ENCODE results near the gene DMD.
"Not testable (repeated sequence)": the region's sequence is repeated elsewhere in the genome, so short reads cannot be mapped to it uniquely, and the experiment has no call there.

The DMD gene

DNA sequence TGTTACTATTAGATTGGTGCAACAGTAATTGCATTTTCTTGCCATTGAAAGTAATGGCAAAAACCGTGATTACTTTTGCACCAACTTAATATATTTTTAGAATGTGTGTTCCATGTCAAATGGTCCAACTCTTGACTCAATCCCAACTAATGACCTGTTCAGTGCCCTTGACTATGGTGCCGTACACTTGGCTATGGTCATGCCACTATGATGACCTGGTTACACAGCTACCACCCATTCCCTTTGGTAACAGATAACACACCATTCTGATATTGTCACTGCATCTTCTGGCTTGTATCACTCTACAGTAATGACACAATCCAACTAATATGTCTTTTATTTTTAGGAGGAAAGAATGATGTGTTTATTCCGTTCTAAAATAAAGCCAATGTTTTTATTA lies 469.4 kb downstream of the DMD start:
- no peak for DNase-seq (ENCODE audit: low spot score)
- no peak overlapping the region for H3K4me3 ChIP-seq
- TF ChIP-seq, protein P1, sequence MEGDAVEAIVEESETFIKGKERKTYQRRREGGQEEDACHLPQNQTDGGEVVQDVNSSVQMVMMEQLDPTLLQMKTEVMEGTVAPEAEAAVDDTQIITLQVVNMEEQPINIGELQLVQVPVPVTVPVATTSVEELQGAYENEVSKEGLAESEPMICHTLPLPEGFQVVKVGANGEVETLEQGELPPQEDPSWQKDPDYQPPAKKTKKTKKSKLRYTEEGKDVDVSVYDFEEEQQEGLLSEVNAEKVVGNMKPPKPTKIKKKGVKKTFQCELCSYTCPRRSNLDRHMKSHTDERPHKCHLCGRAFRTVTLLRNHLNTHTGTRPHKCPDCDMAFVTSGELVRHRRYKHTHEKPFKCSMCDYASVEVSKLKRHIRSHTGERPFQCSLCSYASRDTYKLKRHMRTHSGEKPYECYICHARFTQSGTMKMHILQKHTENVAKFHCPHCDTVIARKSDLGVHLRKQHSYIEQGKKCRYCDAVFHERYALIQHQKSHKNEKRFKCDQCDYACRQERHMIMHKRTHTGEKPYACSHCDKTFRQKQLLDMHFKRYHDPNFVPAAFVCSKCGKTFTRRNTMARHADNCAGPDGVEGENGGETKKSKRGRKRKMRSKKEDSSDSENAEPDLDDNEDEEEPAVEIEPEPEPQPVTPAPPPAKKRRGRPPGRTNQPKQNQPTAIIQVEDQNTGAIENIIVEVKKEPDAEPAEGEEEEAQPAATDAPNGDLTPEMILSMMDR (IDR thresholded peaks at IDR 0.05): no peak
- H3K27ac ChIP-seq: no peak overlapping the region

DNA sequence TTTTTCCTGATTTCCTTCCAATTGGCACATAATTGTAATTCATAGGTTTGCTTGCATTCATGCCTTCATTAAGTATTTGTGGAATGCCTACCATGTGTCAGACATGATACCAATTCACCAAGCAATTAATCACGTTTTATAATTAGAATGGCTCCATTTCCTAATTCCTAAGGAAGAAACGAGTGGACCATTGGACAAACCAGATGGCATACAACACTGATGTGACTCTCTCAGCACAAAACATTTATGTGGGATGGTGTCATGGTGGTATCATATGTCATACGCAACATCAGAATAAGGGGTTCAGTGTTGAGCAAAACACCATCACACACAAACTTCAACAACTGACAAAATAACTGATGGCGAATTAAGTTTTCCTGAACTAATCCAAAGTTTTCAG lies 502.8 kb downstream of the DMD start:
- no peak for DNase-seq (ENCODE audit: low spot score)
- no peak overlapping the region for H3K4me3 ChIP-seq
- TF ChIP-seq, protein P1 (IDR thresholded peaks at IDR 0.05): no peak
- no peak overlapping the region for H3K27ac ChIP-seq

DNA sequence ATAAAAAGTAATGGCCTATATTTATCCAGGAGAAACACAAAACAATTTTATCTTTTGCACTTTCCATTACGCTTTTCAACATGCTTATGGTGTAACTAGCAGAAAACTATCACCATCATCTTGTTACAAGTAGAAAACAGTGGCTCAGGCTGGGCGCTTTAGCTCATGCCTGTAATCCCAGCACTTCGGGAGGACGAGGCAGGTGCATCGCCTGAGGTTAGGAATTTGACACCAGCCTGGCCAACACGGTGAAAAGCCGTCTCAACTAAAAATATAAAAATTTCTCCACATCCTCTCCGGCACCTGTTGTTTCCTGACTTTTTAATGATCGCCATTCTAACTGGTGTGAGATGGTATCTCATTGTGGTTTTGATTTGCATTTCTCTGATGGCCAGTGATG lies 506.0 kb downstream of the DMD start:
- H3K27ac ChIP-seq; DNase-seq (ENCODE audit: low spot score); H3K4me3 ChIP-seq: not testable (repeated sequence)

DNA sequence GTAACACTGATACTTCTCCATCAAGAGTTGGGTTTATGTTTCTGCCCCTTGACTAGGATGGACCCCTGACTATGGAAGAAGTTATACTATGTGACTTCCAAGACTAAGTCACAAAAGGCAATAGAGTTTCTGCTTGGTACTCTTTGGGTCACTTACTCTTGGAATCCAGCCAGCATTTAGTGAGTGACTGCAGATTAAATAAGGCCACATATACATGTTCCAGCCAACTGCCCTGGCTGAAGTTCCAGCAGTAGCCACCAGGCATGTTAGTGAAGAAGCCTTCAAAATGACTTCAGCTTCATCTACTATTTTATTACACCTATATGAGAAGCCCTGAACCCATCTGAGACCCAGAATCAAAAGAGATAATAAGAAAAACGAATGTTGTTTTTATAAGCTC lies 524.0 kb downstream of the DMD start:
- Histone ChIP-seq H3K4me3 (no peak overlapping the region), H3K27ac (no peak overlapping the region)
- TF ChIP-seq, protein P1 (IDR thresholded peaks at IDR 0.05): no peak
- no peak for DNase-seq (ENCODE audit: low spot score)

DNA sequence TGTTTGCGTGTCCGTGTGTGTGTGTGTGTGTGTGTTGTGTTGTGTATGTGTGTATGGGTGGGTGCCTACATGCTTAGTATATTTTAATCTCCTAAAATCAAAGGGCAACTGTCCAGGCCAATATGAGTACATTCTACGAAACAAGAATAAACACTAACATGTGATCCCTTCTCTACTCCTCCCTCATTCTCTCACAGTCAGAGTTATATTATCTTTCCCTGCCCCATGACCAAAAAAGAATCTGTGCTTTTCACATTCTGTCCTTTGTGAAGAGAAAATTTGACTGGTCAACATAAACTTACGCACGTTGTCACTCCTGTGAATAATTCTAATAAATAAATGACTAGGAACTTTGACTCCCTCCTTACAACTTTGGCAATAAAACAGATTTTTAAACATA lies 532.9 kb downstream of the DMD start:
- DNase-seq (ENCODE audit: low spot score): no peak
- TF ChIP-seq, protein P1 (IDR thresholded peaks at IDR 0.05): no peak
- no peak overlapping the region for H3K4me3 ChIP-seq
- no peak overlapping the region for H3K27ac ChIP-seq

DNA sequence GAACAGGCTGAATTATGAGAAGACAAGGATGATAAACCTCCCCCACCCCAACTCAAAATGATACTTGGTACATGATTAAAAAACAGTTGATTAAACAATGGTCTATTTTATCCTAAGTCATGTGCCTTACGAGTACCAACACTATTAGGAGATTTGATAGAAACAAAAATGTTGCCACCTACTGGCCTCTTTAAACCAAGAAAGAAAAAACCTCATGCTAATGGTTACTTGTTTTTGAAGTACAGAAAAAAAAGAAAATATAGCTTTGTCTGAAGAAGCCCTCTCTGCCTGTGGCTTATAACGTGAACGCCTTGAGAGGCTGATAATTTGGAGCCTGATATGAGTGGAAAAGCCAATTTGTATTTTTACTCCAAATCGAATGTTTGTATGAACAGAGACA lies 538.2 kb downstream of the DMD start:
- no peak for DNase-seq (ENCODE audit: low spot score)
- TF ChIP-seq, protein P1 (IDR thresholded peaks at IDR 0.05): no peak
- H3K4me3 ChIP-seq: no peak overlapping the region
- no peak overlapping the region for H3K27ac ChIP-seq

DNA sequence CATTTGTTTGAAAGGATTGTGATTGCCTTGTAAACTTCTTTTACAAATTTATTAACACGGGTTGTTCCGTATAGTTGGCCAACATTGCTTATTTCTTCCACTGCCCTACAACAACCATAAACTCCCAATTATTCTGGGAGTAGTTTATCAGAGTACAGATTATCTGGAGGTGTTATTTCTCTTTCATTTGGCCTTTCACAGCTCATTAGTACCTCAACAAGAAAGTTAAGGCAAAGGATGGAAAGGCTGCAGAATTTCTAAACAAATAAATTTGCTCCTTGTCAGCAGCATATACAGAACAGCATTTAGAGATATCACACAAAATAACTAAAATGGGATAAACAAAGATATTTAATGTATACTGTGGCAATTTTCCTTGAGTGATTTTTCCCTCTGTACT lies 548.8 kb downstream of the DMD start:
- DNase-seq (ENCODE audit: low spot score): no peak
- Histone ChIP-seq H3K4me3 (no peak overlapping the region), H3K27ac (no peak overlapping the region)
- TF ChIP-seq, protein P1 (IDR thresholded peaks at IDR 0.05): no peak
